Gastroesophageal sphincter (tissue), 4 donors: ENCODE results near the gene TMEM203. TPM values are rescaled to one million over a fixed set of nuclear protein-coding genes. Genes with fewer than 3 reads are reported as not detected.

Experiments
- ATAC-seq: fragments of 150-250 bp; one replicate; pipeline ENCODE4 v1.9.1; 2016; ENCODE audit warnings: mild to moderate bottlenecking, moderate library complexity
- H3K27ac ChIP-seq, 4 donors: fragments of 200-600 bp; sonication (generic) in 3 of 4; 1 replicate in 3 of 4; 2 replicates in 1 of 4; pipeline ENCODE4 v1.5.1; 2016 to 2019
- H3K27me3 ChIP-seq: fragments of 200-600 bp; sonication (generic); one replicate; pipeline ENCODE4 v1.5.1; 2019
- H3K36me3 ChIP-seq, 2 donors: fragments of 200-600 bp; sonication (generic); one replicate each; pipeline ENCODE4 v1.5.1; 2019; ENCODE audit warnings: control low read depth in 1 of 2
- H3K4me1 ChIP-seq, 3 donors: fragments of 200-600 bp; sonication (generic); 1 replicate in 2 of 3; 2 replicates in 1 of 3; pipeline ENCODE4 v1.5.1; 2016 to 2019; ENCODE audit warnings: control low read depth in 2 of 3
- H3K4me3 ChIP-seq, 2 donors: fragments of 200-600 bp; sonication (generic); one replicate each; pipeline ENCODE4 v1.5.1; 2019; ENCODE audit warnings: mild to moderate bottlenecking in 1 of 2, moderate library complexity in 1 of 2
- H3K9me3 ChIP-seq, 3 donors: fragments of 200-600 bp; sonication (generic); one replicate each; pipeline ENCODE4 v1.5.1; 2017 to 2019; ENCODE audit warnings: control low read depth in 2 of 3
- EP300 ChIP-seq: sonication (generic); formaldehyde crosslinking; IDR thresholded peaks from one replicate; pipeline ENCODE4 v1.6.1; 2017; ENCODE audit warnings: antibody characterized with exemption, mild to moderate bottlenecking
- POLR2A ChIP-seq, 2 donors: fragments of 450-650 bp; IDR thresholded peaks; one replicate each; pipeline ENCODE4 v1.6.1; 2017; ENCODE audit warnings: antibody characterized with exemption in 2 of 2, mild to moderate bottlenecking in 2 of 2, moderate library complexity in 1 of 2
- POLR2AphosphoS5 ChIP-seq: sonication (generic); formaldehyde crosslinking; IDR thresholded peaks from one replicate; pipeline ENCODE4 v1.6.1; 2017; ENCODE audit warnings: antibody characterized with exemption
- WGBS, 2 donors: methylation state at CpG; one replicate each; pipeline ENCODE4 v1.1.5; 2018; ENCODE audit warnings: low coverage in 1 of 2; 5-methylcytosine and 5-hydroxymethylcytosine counted together
- total RNA-seq, 4 donors: library from RNA; depleted of rRNA; stranded (reverse); fragments of >200 nt; gene quantifications; one replicate each; pipeline ENCODE4 v1.1.0, GENCODE V29; 2016
- TF ChIP-seq, protein P1 (sequence below), 4 experiments: fragments of 200-600 bp in 2 of 4; fragments of 450-650 bp in 2 of 4; sonication (generic) in 1 of 4; IDR thresholded peaks; one replicate each; pipeline ENCODE4 v1.5.1; 2017 to 2019; ENCODE audit warnings: antibody characterized with exemption in 4 of 4, mild to moderate bottlenecking in 2 of 4, moderate library complexity in 2 of 4

TMEM203 gene
- total RNA-seq, 4 donors from 2014 or later: 21.9 to 36.1 (median 29.1) TPM

GRCh38 chr9:137234055-137234697, 28.7 kb upstream of the TMEM203 start:
- H3K4me1 ChIP-seq: peaks cover 0 to 40% (median 23%) of the 10 kb centered on the region in 3 donors
- no peak overlapping the region for H3K4me3 ChIP-seq
- no CpG with 5 or more reads among the region's 40 CpGs for WGBS, 2 donors
- ATAC-seq: no peak
- TF ChIP-seq EP300: no peak
- TF ChIP-seq POLR2A (IDR thresholded peaks at IDR 0.05): no peak
- no peaks in the 10 kb centered on the region for H3K9me3 ChIP-seq
- no peaks in the 10 kb centered on the region for H3K36me3 ChIP-seq
- no peak overlapping the region for H3K27ac ChIP-seq
- peaks cover 58% of the 10 kb centered on the region for H3K27me3 ChIP-seq

GRCh38 chr9:137233143-137233980, 27.9 kb upstream of the TMEM203 start:
- WGBS, 2 donors: 60 to 100% methylated on average over 1 of the region's 40 CpGs
- TF ChIP-seq EP300 (no peak), POLR2A (IDR thresholded peaks at IDR 0.05) (no peak), POLR2AphosphoS5 (no peak)
- TF ChIP-seq, protein P1, sequence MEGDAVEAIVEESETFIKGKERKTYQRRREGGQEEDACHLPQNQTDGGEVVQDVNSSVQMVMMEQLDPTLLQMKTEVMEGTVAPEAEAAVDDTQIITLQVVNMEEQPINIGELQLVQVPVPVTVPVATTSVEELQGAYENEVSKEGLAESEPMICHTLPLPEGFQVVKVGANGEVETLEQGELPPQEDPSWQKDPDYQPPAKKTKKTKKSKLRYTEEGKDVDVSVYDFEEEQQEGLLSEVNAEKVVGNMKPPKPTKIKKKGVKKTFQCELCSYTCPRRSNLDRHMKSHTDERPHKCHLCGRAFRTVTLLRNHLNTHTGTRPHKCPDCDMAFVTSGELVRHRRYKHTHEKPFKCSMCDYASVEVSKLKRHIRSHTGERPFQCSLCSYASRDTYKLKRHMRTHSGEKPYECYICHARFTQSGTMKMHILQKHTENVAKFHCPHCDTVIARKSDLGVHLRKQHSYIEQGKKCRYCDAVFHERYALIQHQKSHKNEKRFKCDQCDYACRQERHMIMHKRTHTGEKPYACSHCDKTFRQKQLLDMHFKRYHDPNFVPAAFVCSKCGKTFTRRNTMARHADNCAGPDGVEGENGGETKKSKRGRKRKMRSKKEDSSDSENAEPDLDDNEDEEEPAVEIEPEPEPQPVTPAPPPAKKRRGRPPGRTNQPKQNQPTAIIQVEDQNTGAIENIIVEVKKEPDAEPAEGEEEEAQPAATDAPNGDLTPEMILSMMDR (IDR thresholded peaks at IDR 0.05): no peak
- H3K9me3 ChIP-seq: no peaks in the 10 kb centered on the region
- H3K4me1 ChIP-seq: peaks cover 0 to 32% (median 15%) of the 10 kb centered on the region in 3 donors
- peaks cover 66% of the 10 kb centered on the region for H3K27me3 ChIP-seq
- H3K27ac ChIP-seq: no peak overlapping the region
- ATAC-seq: no peak
- no peak overlapping the region for H3K4me3 ChIP-seq
- no peaks in the 10 kb centered on the region for H3K36me3 ChIP-seq

- ATAC-seq: no peak
Measured at GRCh38 chr9:137232510-137232909, 27.1 kb upstream of the TMEM203 start.

DNA sequence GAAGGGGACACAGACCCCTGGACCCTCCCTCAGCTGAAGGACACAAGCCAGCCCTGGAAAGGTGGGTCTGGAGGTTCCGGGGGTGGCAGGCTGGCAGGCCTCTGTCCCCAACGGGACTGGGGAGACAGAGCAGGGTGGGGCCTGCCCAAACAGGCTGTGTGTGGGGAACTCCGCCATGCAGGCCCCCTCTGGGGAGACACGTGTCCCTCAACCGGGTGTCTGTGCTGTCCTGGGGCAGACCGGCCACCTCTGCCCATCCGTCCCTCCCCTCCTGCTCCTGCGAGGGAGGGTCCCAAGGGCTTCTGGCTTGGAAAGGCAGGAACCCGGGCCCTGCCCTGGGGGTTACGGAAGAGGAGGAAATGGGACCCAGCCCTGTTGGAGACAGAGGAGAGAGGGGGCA, 26.7 kb upstream of the TMEM203 start:
- 60% methylated on average over 2 of the region's 10 CpGs; no CpG with 5 or more reads in 1 of the 2 donors for WGBS, 2 donors
- Histone ChIP-seq H3K4me3 (no peak overlapping the region), H3K27ac (no peak overlapping the region), H3K27me3 (peaks cover 79% of the 10 kb centered on the region), H3K36me3 (no peaks in the 10 kb centered on the region), H3K9me3 (no peaks in the 10 kb centered on the region), H3K4me1 (peaks cover 0 to 31% (median 17%) of the 10 kb centered on the region in 3 donors)
- no peak for ATAC-seq
- TF ChIP-seq, protein P1 (IDR thresholded peaks at IDR 0.05): no peak
- TF ChIP-seq EP300 (no peak), POLR2A (IDR thresholded peaks at IDR 0.05) (no peak), POLR2AphosphoS5 (no peak)

More at GRCh38 chr9:137232510-137232909, 27.1 kb upstream of the TMEM203 start:
- Histone ChIP-seq H3K4me3 (no peak overlapping the region), H3K36me3 (no peaks in the 10 kb centered on the region), H3K4me1 (peaks cover 0 to 31% (median 15%) of the 10 kb centered on the region in 3 donors), H3K27ac (no peak overlapping the region), H3K27me3 (peaks cover 75% of the 10 kb centered on the region), H3K9me3 (no peaks in the 10 kb centered on the region)
- TF ChIP-seq POLR2AphosphoS5 (no peak), EP300 (no peak), POLR2A (IDR thresholded peaks at IDR 0.05) (no peak)
- TF ChIP-seq, protein P1 (IDR thresholded peaks at IDR 0.05): no peak
- 75% methylated on average over 10 of the region's 24 CpGs; no CpG with 5 or more reads in 1 of the 2 donors for WGBS, 2 donors

- no peak overlapping the region for H3K4me3 ChIP-seq
- TF ChIP-seq POLR2AphosphoS5 (no peak), EP300 (no peak), POLR2A (IDR thresholded peaks at IDR 0.05) (no peak)
- TF ChIP-seq, protein P1 (IDR thresholded peaks at IDR 0.05): no peak
- ATAC-seq: no peak
- WGBS, 2 donors: 60% methylated on average over 2 of the region's 23 CpGs; no CpG with 5 or more reads in 1 of the 2 donors
- no peaks in the 10 kb centered on the region for H3K9me3 ChIP-seq
- H3K27ac ChIP-seq: no peak overlapping the region
- H3K36me3 ChIP-seq: no peaks in the 10 kb centered on the region
- peaks cover 85% of the 10 kb centered on the region for H3K27me3 ChIP-seq
- H3K4me1 ChIP-seq: peaks cover 0 to 27% (median 13%) of the 10 kb centered on the region in 3 donors
Measured at GRCh38 chr9:137231372-137232039, 26.1 kb upstream of the TMEM203 start.
